NCI-H1436 treated with DMSO at 0.1 percent for 48 hours (cell line): ENCODE results near the gene NXF2.
"Not testable (repeated sequence)": the region's sequence is repeated elsewhere in the genome, so short reads cannot be mapped to it uniquely, and the experiment has no call there.

Experiments used
- DNase-seq: peaks from one replicate; lab custom pipeline; 2025; lab: John Stamatoyannopoulos, UW

The NXF2 gene, protein sequence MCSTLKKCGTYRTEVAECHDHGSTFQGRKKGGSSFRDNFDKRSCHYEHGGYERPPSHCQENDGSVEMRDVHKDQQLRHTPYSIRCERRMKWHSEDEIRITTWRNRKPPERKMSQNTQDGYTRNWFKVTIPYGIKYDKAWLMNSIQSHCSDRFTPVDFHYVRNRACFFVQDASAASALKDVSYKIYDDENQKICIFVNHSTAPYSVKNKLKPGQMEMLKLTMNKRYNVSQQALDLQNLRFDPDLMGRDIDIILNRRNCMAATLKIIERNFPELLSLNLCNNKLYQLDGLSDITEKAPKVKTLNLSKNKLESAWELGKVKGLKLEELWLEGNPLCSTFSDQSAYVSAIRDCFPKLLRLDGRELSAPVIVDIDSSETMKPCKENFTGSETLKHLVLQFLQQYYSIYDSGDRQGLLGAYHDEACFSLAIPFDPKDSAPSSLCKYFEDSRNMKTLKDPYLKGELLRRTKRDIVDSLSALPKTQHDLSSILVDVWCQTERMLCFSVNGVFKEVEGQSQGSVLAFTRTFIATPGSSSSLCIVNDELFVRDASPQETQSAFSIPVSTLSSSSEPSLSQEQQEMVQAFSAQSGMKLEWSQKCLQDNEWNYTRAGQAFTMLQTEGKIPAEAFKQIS

DNA sequence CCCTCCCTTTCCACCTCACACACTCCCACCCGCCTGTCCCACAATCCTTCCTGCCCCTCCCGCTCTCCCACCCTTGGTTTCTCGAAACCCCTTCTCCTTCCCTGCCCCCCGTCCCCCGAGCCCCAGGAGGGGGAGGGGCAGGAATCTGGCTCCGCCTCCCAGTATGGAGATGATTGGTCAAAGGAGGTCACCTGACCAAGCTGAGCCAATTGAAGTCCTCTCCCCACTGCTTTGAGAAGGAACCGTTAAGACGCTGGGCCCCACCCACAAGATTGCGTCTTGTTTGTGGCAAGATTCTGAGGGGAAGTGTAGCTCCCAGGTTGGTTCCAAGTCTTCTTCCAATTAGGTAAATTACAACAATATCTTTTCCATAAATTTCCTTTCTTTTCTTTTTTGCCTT is at the start of gene NXF2:
TSS of gene NXF2 (plus strand) at position 275 of the 400 bp plus-strand sequence. CDS start 59,912 bp downstream, outside the sequence.
- DNase-seq = not testable (repeated sequence)

DNA sequence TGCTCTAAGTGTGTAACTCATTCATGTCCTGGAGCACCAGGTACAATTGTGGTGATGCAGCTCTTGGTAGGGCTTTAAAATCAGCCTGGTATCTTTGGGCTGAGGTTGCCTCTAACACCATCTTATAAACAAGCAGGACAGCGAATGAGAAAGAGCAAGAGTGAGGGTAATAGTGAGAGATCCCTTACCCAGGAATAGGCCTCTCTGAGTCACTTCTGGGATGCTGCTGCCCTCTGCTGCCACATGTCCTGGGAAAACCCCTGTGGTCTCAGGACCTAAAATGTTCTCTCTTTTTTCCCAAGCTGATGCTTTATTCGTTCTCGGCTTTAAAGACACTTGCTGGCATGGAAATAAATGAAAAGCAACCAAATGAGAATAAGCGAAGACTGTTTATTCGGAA is 39.0 kb upstream of the NXF2 start:
- DNase-seq = not testable (repeated sequence)

DNA sequence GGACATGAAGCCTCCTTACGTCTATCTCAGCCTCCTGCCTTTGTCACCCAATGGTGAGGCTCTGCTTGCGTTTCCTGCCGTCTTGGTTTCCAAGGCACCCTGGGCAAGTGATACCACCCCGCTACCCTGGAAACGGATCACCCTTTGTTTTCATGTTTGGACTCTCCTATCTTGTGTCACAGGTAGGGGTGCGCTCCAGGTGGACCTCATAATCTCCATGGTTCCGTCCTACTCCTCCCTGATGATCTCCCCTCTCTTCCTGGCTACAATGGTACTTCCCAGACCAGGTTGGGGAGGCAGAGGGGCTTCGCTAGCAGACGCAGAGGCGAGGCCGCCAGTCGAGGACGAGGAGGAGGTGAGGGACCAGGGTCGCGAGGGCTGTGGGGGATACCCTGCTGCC is 32.0 kb upstream of the NXF2 start, which contains the start of gene TCP11X1:
TSS of gene TCP11X1 (plus strand) at position 316 of the 400 bp plus-strand sequence.
- not testable (repeated sequence) for DNase-seq

DNA sequence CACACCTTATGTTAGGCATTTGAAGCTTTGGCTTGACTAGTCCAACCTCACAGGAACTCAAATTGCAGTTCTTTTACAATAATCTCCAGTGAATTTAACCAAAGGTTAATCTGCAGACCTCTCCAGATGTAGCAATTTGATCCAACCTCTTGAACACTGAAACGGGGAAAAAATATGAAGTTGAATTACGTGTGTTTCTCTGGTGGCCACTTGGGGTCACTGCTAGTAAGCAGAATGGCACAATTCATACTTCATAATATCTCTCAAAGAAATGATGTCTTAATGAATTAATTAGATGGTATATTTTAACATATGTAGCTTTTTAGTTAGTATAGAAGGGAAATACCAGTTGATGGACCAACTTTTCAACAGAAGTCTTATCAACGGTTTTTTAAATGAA is 30.5 kb upstream of the NXF2 start:
- not testable (repeated sequence) for DNase-seq

DNA sequence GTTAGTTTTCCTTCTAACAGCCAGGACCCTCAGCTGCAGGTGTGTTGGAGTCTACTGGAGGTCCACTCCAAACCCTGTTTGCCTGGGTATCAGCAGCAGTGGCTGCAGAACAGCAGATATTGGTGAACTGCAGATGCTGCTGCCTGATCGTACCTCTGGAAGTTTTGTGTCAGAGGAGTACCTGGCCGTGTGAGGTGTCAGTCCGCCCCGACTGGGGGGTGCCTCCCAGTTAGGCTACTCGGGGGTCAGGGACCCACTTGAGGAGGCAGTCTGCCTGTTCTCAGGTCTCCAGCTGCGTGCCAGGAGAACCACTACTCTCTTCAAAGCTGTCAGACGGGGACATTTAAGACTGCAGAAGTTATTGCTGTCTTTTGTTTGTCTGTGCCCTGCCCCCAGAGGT is 11.3 kb upstream of the NXF2 start:
- DNase-seq = not testable (repeated sequence)

DNA sequence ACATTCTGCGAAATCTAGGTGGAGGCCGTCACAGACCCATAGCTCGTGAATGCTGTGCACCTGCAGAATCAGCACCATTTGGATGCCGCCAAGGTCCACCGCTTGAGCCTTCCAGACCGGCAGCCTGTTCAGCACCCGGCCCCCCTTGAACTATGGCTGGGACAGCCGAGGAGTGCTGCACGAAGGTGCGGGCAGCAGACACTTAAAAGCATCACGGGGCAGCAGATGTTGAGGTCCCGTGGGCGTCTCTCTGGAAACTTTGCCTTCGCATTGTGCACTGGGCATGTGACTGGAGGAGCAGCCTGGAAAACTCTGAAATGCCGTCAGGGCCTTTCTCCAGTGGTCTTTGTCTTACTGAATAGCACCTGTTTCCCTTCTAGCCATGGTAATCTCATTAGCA is 6.7 kb upstream of the NXF2 start:
- not testable (repeated sequence) for DNase-seq

DNA sequence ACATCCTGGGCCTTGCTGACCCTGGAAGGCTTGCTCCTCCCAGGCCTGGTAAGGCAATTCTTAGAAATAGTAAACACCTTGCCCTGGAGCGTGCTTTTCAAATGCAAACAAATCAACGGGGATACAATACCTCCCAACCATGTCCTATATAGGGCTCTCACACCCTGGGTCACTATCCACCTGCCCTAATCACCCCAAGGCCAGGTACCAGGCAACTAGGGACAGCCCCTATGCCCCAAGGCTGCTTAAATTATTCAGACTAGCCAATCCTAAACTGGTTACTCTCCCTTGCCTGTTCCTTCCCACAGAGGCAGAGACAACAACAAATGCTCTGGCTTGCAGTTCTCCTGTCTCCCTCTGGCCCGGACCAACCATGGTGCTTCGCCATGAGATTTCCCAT is 25.3 kb downstream of the NXF2 start:
- not testable (repeated sequence) for DNase-seq

DNA sequence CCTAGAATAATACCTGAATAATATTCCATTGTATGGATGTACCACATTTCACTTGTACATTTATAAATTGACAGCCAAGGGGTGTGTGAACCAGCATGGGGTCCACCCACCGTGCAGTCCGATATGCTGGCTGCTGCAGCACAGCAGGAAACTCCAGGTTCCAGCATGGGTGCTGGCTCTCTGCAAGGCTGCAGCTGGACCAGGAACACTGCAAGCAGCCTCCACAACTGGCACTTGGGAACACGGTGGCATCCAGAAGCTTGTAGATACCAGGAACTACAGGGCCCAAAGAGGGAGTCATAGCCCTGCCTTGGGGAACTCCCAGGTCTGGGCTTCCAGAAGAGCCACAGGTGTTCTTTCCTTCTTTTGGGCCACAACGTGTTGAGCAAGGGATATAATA is 91.2 kb downstream of the NXF2 start:
- DNase-seq = no peak

DNA sequence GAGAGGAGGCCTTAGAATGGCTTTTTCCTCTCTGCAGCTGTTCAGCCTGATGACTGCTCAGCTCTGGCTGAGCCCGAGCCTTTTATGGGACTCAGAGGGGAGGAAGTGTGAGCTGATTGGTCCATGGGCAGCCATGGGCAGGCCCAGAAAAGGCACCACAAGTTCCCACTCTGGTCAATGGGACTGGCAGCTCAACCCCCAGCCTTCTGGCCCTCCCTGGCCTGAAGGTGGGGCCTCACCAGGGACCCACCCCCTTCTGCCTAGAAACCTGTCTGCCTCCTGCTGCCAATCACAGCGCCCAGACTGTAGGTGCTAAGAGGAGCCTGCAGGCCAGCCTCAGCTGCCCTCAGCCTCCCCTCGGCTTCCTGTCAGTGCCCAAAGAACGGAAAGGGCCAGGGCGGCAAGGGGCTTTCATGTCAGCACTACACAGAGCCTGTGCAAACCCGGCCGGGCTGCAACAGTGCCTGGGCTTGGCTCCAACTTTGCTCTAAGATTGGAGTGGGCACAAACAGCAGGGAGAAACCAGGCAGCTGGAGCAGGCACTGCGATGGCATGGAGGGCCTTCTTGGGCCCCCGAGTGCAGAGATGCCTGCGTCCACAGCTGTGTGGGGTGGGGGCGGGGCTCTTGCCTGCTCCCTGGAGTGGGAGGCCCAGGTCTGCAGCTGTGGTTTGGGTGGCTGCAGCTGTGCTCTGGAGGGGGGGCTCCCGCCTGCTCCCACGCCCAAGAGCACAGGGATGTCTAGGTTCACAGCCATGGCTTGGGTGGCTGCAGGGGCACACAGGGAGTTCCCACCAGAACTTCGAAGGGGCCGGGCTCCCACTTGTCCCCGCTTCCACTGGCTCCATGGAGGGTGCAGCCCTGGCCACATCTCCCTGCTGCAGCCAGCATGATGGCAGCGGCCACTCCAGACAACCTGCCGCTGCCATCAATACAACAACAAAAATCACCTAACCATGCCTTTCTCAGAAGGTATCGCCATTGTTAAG is 92.6 kb downstream of the NXF2 start:
- DNase-seq = no peak

DNA sequence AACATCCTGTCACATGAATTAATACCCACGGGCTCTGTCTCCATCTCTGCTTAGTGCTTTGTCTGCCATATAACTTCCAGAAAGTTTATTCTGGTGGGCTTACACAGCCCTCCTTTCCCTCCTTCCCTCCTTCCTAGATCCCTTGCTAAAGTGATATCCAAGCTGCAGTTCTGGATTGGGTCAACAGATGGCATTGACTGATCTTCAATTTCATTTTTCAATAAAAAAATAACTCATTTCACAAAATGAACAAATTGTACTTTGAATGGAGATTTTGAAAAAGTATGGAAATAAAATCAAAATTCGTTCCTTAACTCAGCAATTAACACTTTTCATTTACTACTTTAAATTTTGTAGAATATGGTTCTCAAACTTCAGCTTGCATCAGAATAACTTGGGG is 94.9 kb downstream of the NXF2 start:
- no peak for DNase-seq

DNA sequence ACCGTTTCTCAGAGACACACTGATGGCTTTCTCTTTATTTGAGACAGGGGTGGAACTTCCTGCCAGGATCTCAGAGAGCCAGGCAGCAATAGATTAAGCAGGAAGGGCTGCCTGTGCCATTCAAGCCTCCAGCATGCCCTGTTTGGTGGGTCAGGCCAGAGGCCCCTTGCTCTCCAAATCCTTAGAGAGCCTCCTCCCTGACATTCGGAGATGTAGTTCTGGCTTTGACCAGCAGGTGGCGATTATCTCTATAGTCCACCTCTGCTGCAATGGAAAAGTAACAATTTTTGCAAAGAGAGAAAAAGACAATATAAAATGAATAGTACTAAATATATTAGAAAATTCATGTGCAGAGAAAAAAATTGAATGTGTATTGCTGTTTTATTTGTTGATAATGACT is 98.9 kb downstream of the NXF2 start:
- no peak for DNase-seq
